Heart right ventricle (tissue), 16 donors: ENCODE measurements around the gene SMARCA2. TPM values are rescaled to one million over a fixed set of nuclear protein-coding genes. Genes with fewer than 3 reads are reported as not detected.

Experiments
- ATAC-seq, 8 donors: fragments of 200-7000 bp; cut with Tn5 transposase; one replicate each; pipeline ENCODE4 v1.9.1; 2020; ENCODE audit warnings: mild to moderate bottlenecking in 8 of 8, moderate library complexity in 8 of 8, moderate number of reproducible peaks in 1 of 8
- DNase-seq, 2 donors: peaks; one replicate each; pipeline ENCODE4 v3.0.0-alpha.2; 2020
- H3K27ac ChIP-seq, 10 donors: fragments of 200-600 bp; sonication (generic) in 2 of 10; one replicate each; pipeline versions ENCODE4 v1.5.0 to v1.8.0; 2020 to 2022; ENCODE audit warnings: mild to moderate bottlenecking in 3 of 10
- H3K27me3 ChIP-seq, 7 donors: fragments of 200-600 bp; one replicate each; pipeline ENCODE4 v1.8.0; 2021 to 2022; ENCODE audit warnings: mild to moderate bottlenecking in 2 of 7
- H3K36me3 ChIP-seq, 9 donors: fragments of 200-600 bp; sonication (generic) in 1 of 9; one replicate each; pipeline versions ENCODE4 v1.5.0 to v1.8.0; 2020 to 2022; ENCODE audit warnings: mild to moderate bottlenecking in 2 of 9
- H3K4me1 ChIP-seq, 9 donors: fragments of 200-600 bp; sonication (generic) in 1 of 9; one replicate each; pipeline versions ENCODE4 v1.5.0 to v1.8.0; 2020 to 2022; ENCODE audit warnings: mild to moderate bottlenecking in 4 of 9
- H3K4me3 ChIP-seq, 10 donors: fragments of 200-600 bp; sonication (generic) in 2 of 10; one replicate each; pipeline versions ENCODE4 v1.5.0 to v1.8.0; 2020 to 2022; ENCODE audit warnings: mild to moderate bottlenecking in 7 of 10, moderate library complexity in 2 of 10
- H3K9me3 ChIP-seq, 11 donors: fragments of 200-600 bp in 10 of 11; sonication (generic) in 2 of 11; one replicate each; pipeline versions ENCODE4 v1.5.0 to v1.8.0; 2013 to 2022; ENCODE audit warnings: mild to moderate bottlenecking in 2 of 11, control low read depth in 1 of 11, moderate library complexity in 1 of 11
- WGBS, 2 donors: extraction: QIAGEN DNeasy Blood & Tissue Kit; methylation state at CpG; one replicate each; pipeline ENCODE4 v1.1.7; 2013; ENCODE audit warnings: inconsistent platforms in 1 of 2; 5-methylcytosine and 5-hydroxymethylcytosine counted together
- intact Hi-C, 10 donors: fragments of 100-400 bp; cut with DNase I; formaldehyde crosslinking; loops; one replicate each; pipeline versions ENCODE4 v1.11.1 to v1.14.2; 2022
- polyA plus RNA-seq, 2 donors: library from polyadenylated mRNA; stranded (reverse); fragments of 200-250 nt; gene quantifications; one replicate each; pipeline ENCODE4 v1.2.3, GENCODE V29; 2013
- total RNA-seq, 10 donors: library from RNA; stranded (reverse); fragmentation: NEBNext Ultra II Directional in 3 of 10; extraction: Animal tissue kit (Norgen Biotek cat#: 25700) in 3 of 10; gene quantifications; one replicate each; pipeline versions ENCODE4 v1.2.1 to v1.2.4, GENCODE V29; 2021 to 2023
- TF ChIP-seq, protein P1 (sequence below), 9 donors: fragments of 200-600 bp; sonication (generic) in 2 of 9; IDR thresholded peaks; one replicate each; pipeline versions ENCODE4 v1.5.0 to v1.8.0; 2021 to 2022; ENCODE audit warnings: antibody characterized with exemption in 9 of 9, mild to moderate bottlenecking in 5 of 9, moderate library complexity in 1 of 9
- donor health status: Arrhythmogenic right ventricular cardiomyopathy.
- donor health status: ischemic (EF 13 %, LVEDD 7.1; RV severe dilation, severe dysfunction).
- donor health status: healthy with polysubstance abuse.
- donor health status: DM: no; HTN: yes; CAD: no.
- donor health status: DM: no; HTN: no; CAD: no.
- donor health status: ischemic (EF 25% LVEDD 6.9; RV normal size, moderate dysfunction).
- donor health status: ischemic (EF 25% LVEDD 5.7; RV mildly dilated, moderate dysfunction).
- donor health status: healthy.
- donor health status: DM: yes; HTN: yes; CAD: no.
- donor health status: Ischemic cardiomyopathy.
- donor health status: ischemic (EF 35%, LVEDD 5.7; RV mildly dilated, moderate dysfunction).
- donor health status: nonischemic (EF 11% LVEDD 7.7; RV severe dilation, severe dysfunction).
- donor health status: DM: yes; HTN: yes; CAD: no.
- donor health status: PGD.
- donor health status: ischemic (EF 29% LVEDD 5.4; RV normal size, mild dysfunction).
- donor health status: nonischemic (EF 23%, LVEDD 6.1; RV moderate dilation, normal function).

Gene SMARCA2
- total and polyA plus RNA-seq, 12 donors = 26.5 to 140 (median 105) TPM

DNA sequence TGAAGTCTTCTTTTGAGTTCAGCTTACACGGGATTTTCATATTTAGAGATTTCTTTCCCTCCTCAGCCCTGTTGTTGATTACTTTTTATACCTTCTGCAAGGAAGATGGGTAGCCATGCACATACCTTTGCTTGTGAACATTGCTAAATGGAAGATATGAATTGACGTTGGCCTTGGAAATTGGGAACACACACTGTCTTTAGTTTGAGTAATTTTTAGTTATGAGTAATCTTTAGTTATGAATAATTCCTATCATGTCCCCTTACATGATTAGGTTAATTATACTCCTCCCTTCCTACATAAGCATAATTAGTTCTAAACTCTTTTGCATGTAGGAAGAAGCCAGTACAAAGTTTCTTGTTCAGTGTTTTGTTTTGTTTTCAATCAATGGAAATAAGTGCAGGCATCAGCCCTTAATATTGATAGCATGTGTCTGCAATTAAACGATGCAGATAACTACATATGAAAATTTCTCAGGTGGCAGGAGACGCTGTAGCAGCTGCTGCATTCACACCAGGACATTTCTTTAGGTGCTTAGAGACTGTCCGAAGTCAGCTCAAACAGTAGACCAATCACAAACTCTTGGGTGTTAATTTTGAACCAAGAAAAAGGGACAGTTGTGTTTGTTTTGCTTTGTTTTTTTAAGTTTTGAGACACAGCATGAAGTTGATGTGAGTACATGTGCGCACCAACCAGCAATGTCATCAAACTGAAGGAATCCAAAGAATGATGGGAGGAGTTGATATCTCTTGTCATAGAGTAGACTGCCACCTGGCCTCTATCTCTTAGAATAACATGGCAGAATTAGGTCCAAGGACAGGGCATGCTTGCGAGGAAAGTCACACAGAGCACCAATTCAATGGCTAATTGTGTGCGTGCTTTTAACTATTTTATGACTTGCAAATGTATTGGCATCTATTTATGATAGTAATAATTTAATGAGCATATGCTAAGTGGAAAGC lies 51.4 kb downstream of the SMARCA2 start:
- ATAC-seq (peak in 3 of 8 donors; percentile 46 to 50 (median 46)), DNase-seq (no peak)
- no peaks in the 10 kb centered on the region for H3K9me3 ChIP-seq
- no peaks in the 10 kb centered on the region for H3K27me3 ChIP-seq
- peaks cover 0 to 100% (median 39%) of the 10 kb centered on the region in 9 donors for H3K36me3 ChIP-seq
- H3K27ac ChIP-seq = no peak overlapping the region
- no peak overlapping the region for H3K4me3 ChIP-seq
- intact Hi-C loops = loop anchor here in 5 of 10 donors (2.0 to 10.0 kb wide), 5 partner anchors 49 to 124 kb away; partner anchors contain the start of gene SMARCA2 (in 4 of the 5)
- peaks cover 0 to 2% (median 0%) of the 10 kb centered on the region in 9 donors for H3K4me1 ChIP-seq
- TF ChIP-seq, protein P1, sequence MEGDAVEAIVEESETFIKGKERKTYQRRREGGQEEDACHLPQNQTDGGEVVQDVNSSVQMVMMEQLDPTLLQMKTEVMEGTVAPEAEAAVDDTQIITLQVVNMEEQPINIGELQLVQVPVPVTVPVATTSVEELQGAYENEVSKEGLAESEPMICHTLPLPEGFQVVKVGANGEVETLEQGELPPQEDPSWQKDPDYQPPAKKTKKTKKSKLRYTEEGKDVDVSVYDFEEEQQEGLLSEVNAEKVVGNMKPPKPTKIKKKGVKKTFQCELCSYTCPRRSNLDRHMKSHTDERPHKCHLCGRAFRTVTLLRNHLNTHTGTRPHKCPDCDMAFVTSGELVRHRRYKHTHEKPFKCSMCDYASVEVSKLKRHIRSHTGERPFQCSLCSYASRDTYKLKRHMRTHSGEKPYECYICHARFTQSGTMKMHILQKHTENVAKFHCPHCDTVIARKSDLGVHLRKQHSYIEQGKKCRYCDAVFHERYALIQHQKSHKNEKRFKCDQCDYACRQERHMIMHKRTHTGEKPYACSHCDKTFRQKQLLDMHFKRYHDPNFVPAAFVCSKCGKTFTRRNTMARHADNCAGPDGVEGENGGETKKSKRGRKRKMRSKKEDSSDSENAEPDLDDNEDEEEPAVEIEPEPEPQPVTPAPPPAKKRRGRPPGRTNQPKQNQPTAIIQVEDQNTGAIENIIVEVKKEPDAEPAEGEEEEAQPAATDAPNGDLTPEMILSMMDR (IDR thresholded peaks at IDR 0.05) = peak in 7 of 9 donors; percentile 15 to 54 (median 39)
- WGBS, 2 donors = 74 to 78% methylated on average over 8 of the region's 8 CpGs

DNA sequence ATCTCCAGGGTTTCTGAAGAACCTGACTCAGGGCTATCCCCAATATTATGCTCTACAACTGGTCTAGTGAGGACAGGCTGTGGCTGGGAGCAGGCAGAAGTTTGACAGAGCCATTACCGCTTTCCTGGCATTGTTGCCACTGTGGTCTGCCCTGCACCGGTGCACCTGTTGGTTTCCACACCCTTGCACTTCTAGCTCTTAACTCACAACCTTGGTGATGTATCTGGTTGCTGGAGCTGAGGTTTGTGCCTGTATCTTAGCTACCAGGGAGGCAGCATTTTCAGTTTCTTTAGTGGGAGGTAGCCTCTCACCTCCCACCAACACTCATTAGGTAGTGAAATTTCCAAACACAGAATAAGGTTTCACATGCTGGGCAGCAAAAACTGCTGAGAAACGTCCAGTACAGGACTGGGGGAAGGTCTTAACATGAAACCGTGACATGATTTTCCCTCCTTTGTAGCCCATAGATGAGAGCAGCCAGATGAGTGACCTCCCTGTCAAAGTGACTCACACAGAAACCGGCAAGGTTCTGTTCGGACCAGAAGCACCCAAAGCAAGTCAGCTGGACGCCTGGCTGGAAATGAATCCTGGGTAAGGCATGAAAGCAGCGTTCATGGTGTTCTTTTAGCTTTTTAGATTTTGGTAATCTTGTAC lies 57.7 kb downstream of the SMARCA2 start:
- Histone ChIP-seq H3K4me1 (no peaks in the 10 kb centered on the region), H3K36me3 (peaks cover 0 to 100% (median 64%) of the 10 kb centered on the region in 9 donors), H3K27me3 (no peaks in the 10 kb centered on the region), H3K27ac (no peak overlapping the region), H3K9me3 (no peaks in the 10 kb centered on the region), H3K4me3 (no peak overlapping the region)
- ATAC-seq = no peak
- WGBS, 2 donors = 92 to 93% methylated on average over 8 of the region's 8 CpGs
- TF ChIP-seq, protein P1 (IDR thresholded peaks at IDR 0.05) = no peak
- DNase-seq = no peak
- intact Hi-C loops = no loop called here

DNA sequence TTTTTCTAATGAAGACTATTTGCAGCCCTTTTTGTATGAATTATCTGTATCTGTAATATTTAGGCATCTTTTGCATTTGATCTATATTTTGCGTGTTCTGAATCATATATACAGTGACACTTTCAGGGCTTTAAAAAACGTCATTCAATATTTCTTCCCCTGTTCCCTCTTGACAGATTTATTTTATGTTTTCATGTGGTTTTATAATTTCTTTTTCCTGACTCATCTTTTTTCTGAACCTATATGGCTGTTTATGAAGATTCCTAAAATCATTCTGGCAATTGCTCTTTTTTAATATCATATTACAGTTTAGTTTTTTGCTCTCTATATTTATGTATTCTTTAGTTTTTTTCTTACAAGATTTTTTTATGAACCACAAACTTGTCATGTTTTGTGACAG lies 67.6 kb downstream of the SMARCA2 start:
- Histone ChIP-seq H3K9me3 (no peaks in the 10 kb centered on the region), H3K36me3 (peaks cover 0 to 99% (median 56%) of the 10 kb centered on the region in 9 donors), H3K4me3 (no peak overlapping the region), H3K27ac (no peak overlapping the region), H3K4me1 (peaks cover 0 to 19% (median 13%) of the 10 kb centered on the region in 9 donors), H3K27me3 (no peaks in the 10 kb centered on the region)
- TF ChIP-seq, protein P1 (IDR thresholded peaks at IDR 0.05) = no peak
- intact Hi-C loops = no loop called here
- DNase-seq (no peak), ATAC-seq (no peak)
- 86 to 92% methylated on average over 2 of the region's 2 CpGs for WGBS, 2 donors

DNA sequence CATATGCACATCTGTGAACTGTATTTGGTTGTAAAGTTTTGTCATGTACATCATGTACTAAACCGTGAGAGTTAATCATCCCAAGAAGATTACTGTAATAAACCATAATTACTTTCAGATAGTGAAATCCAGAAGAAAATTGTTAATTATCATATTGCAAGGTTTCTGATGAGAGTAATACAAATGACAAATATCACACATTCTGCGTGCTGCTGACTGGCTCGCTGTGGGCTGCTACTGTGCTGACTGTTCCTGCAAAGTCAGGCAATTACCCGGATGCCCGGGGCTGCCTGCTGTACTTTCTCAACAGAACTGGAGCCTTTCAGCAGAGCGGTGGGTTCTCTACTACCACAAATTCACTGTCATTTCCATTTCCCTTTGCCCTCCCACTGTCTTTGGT lies 68.3 kb downstream of the SMARCA2 start:
- intact Hi-C loops = no loop called here

More for the DNA sequence above, 68.3 kb downstream of the SMARCA2 start:
- ATAC-seq (no peak), DNase-seq (no peak)
- Histone ChIP-seq H3K36me3 (peaks cover 0 to 99% (median 54%) of the 10 kb centered on the region in 9 donors), H3K9me3 (no peaks in the 10 kb centered on the region), H3K4me3 (no peak overlapping the region), H3K27me3 (no peaks in the 10 kb centered on the region), H3K27ac (no peak overlapping the region), H3K4me1 (peaks cover 0 to 19% (median 13%) of the 10 kb centered on the region in 9 donors)
- 91 to 94% methylated on average over 6 of the region's 6 CpGs for WGBS, 2 donors
- TF ChIP-seq, protein P1 (IDR thresholded peaks at IDR 0.05) = no peak
